ENCODE data around the gene PNPLA7.

GRCh38 chr9:137431416-137431931 is 118.7 kb downstream of the PNPLA7 start:
- TF ChIP-seq CTCF (IDR thresholded peaks at IDR 0.05 in 2 of 3, conservative IDR thresholded peaks at IDR 0.05 in 1 of 3; ENCODE audit: borderline replicate concordance in 1 of 3, insufficient read depth in 1 of 3, low read depth in 2 of 3, low read length in 2 of 3), result no peak
- no peak for TF ChIP-seq RAD21 (IDR thresholded peaks at IDR 0.05; ENCODE audit: low read depth)
- TF ChIP-seq SIN3A (IDR thresholded peaks at IDR 0.05; ENCODE audit: low read depth), result no peak
- no peak for TF ChIP-seq POLR2A (IDR thresholded peaks at IDR 0.05; ENCODE audit: borderline replicate concordance, extremely low read depth, insufficient read depth, insufficient read length)
- no peak for TF ChIP-seq POLR2AphosphoS5 (IDR thresholded peaks at IDR 0.05; ENCODE audit: low read depth, low read length)
- no peak for TF ChIP-seq YY1 (IDR thresholded peaks at IDR 0.05; ENCODE audit: extremely low read depth, insufficient replicate concordance, low read depth, low read length)
- TF ChIP-seq SP1 (IDR thresholded peaks at IDR 0.05; ENCODE audit: low read depth), result no peak
- no peak for TF ChIP-seq ZFX (IDR thresholded peaks at IDR 0.05)
- TF ChIP-seq EZH2 (IDR thresholded peaks at IDR 0.05), result no peak
- no peak for TF ChIP-seq EGR1 (IDR thresholded peaks at IDR 0.05; ENCODE audit: low read depth)
- TF ChIP-seq REST (IDR thresholded peaks at IDR 0.05; ENCODE audit: low read depth), result no peak
- no peak for TF ChIP-seq SRF (IDR thresholded peaks at IDR 0.05; ENCODE audit: low read depth)
- TF ChIP-seq FOSL1 (IDR thresholded peaks at IDR 0.05; ENCODE audit: low read depth), result no peak
- TF ChIP-seq TCF7L2 (IDR thresholded peaks at IDR 0.05; ENCODE audit: borderline replicate concordance, extremely low read depth, insufficient read depth, insufficient read length), result no peak
